Ishikawa (cell line): Measurements from ENCODE around the gene ATP2B2.

Experiments
- CEBPB ChIP-seq: IDR thresholded peaks from 2 replicates; pipeline ENCODE4 v1.6.1; 2012
- EGR1 ChIP-seq: IDR thresholded peaks from 2 replicates; pipeline ENCODE4 v1.6.1; 2012
- EP300 ChIP-seq: IDR thresholded peaks from 2 replicates; pipeline ENCODE4 v1.6.1; 2012; ENCODE audit warnings: borderline replicate concordance
- FOXM1 ChIP-seq: IDR thresholded peaks from 2 replicates; pipeline ENCODE4 v1.6.1; 2012; ENCODE audit warnings: low read depth, borderline replicate concordance
- TEAD4 ChIP-seq: IDR thresholded peaks from 2 replicates; pipeline ENCODE4 v1.6.1; 2012
- YY1 ChIP-seq: IDR thresholded peaks from 2 replicates; pipeline ENCODE4 v1.6.1; 2012; ENCODE audit warnings: low read depth
- TF ChIP-seq, protein P1 (sequence below): IDR thresholded peaks from 2 replicates; pipeline ENCODE4 v1.6.1; 2012; ENCODE audit warnings: low read depth, mild to moderate bottlenecking
- TF ChIP-seq, protein P2 (sequence below): IDR thresholded peaks from 2 replicates; pipeline ENCODE4 v1.6.1; 2012

DNA sequence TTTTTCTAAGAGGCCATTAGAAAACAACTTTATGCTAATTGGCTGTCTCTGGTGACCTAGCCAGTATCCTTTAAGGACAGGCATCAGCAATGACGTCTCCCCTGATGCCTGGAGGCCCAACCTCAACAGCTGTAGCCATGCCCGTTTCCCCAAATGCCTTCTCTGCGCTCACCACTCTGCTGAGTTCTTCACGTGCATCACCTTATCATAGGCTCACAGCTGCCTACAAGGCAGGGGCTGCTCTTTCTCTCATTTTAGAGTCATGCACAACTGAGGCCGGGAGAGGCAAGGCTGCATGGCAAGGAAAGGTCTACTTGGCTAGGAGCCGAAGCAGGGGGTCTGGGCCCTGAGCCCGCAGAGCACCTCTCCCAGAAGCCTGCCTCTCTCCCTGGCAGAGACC is 140.6 kb downstream of the ATP2B2 start:
- TF ChIP-seq EGR1 = no peak
- TF ChIP-seq, protein P1, sequence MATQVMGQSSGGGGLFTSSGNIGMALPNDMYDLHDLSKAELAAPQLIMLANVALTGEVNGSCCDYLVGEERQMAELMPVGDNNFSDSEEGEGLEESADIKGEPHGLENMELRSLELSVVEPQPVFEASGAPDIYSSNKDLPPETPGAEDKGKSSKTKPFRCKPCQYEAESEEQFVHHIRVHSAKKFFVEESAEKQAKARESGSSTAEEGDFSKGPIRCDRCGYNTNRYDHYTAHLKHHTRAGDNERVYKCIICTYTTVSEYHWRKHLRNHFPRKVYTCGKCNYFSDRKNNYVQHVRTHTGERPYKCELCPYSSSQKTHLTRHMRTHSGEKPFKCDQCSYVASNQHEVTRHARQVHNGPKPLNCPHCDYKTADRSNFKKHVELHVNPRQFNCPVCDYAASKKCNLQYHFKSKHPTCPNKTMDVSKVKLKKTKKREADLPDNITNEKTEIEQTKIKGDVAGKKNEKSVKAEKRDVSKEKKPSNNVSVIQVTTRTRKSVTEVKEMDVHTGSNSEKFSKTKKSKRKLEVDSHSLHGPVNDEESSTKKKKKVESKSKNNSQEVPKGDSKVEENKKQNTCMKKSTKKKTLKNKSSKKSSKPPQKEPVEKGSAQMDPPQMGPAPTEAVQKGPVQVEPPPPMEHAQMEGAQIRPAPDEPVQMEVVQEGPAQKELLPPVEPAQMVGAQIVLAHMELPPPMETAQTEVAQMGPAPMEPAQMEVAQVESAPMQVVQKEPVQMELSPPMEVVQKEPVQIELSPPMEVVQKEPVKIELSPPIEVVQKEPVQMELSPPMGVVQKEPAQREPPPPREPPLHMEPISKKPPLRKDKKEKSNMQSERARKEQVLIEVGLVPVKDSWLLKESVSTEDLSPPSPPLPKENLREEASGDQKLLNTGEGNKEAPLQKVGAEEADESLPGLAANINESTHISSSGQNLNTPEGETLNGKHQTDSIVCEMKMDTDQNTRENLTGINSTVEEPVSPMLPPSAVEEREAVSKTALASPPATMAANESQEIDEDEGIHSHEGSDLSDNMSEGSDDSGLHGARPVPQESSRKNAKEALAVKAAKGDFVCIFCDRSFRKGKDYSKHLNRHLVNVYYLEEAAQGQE = no peak
- no peak for TF ChIP-seq TEAD4
- no peak for TF ChIP-seq CEBPB
- TF ChIP-seq FOXM1 = no peak
- no peak for TF ChIP-seq YY1
- TF ChIP-seq EP300 = no peak
- TF ChIP-seq, protein P2, sequence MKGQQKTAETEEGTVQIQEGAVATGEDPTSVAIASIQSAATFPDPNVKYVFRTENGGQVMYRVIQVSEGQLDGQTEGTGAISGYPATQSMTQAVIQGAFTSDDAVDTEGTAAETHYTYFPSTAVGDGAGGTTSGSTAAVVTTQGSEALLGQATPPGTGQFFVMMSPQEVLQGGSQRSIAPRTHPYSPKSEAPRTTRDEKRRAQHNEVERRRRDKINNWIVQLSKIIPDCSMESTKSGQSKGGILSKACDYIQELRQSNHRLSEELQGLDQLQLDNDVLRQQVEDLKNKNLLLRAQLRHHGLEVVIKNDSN = no peak
